SU-DHL-6 (cell line): ENCODE results near the gene ARHGEF28.

Experiments used
- H2AFZ ChIP-seq: fragments of 200-600 bp; sonication (generic); 2 replicates; pipeline ENCODE4 v1.6.1; 2014; ENCODE audit warnings: low read depth, mild to moderate bottlenecking, moderate library complexity, mixed read lengths, antibody characterized with exemption, low read length; ENCODE audit not compliant: severe bottlenecking
- H3F3A ChIP-seq: fragments of 200-600 bp; shearing (Covaris generic); 2 replicates; pipeline ENCODE4 v1.6.0; 2016; ENCODE audit warnings: antibody characterized with exemption, mild to moderate bottlenecking; ENCODE audit not compliant: insufficient read depth
- H3K27ac ChIP-seq: fragments of 200-600 bp; sonication (generic); 2 replicates; pipeline ENCODE4 v1.5.1; 2016; ENCODE audit warnings: low read depth, mild to moderate bottlenecking, low read length, moderate library complexity, mixed read lengths
- H3K27me3 ChIP-seq: fragments of 200-600 bp; sonication (generic), shearing (Covaris generic); 2 replicates; pipeline ENCODE4 v1.6.0; 2014; ENCODE audit warnings: mild to moderate bottlenecking, low read length
- H3K36me3 ChIP-seq: fragments of 200-600 bp; sonication (generic); 2 replicates; pipeline ENCODE4 v1.6.1; 2014; ENCODE audit warnings: mild to moderate bottlenecking, low read length, mixed read lengths
- H3K4me2 ChIP-seq: fragments of 300-600, 200-600 bp; shearing (Covaris generic), sonication (generic); 2 replicates; pipeline ENCODE4 v1.6.0; 2014; ENCODE audit warnings: low read length, low read depth, mild to moderate bottlenecking; ENCODE audit not compliant: poor library complexity, severe bottlenecking
- H3K4me3 ChIP-seq: fragments of 200-600 bp; sonication (generic); 2 replicates; pipeline ENCODE4 v1.5.1; 2014; ENCODE audit warnings: antibody characterized with exemption, low read length, mild to moderate bottlenecking, mixed read lengths; ENCODE audit not compliant: insufficient read depth, poor library complexity, severe bottlenecking
- H3K79me2 ChIP-seq: fragments of 200-600 bp; sonication (generic); 2 replicates; pipeline ENCODE4 v1.6.1; 2014; ENCODE audit warnings: mild to moderate bottlenecking, low read length, moderate library complexity; ENCODE audit not compliant: insufficient read depth
- H3K9ac ChIP-seq: fragments of 200-600 bp; sonication (generic); 2 replicates; pipeline ENCODE4 v1.7.0; 2014; ENCODE audit warnings: mild to moderate bottlenecking, low read length
- H3K9me2 ChIP-seq: fragments of 200-600 bp; sonication (generic); replicated peaks from 2 replicates; pipeline ENCODE4 v1.6.1; 2014; ENCODE audit warnings: low read length; ENCODE audit not compliant: insufficient read depth
- H3K9me3 ChIP-seq: fragments of 200-600 bp; sonication (generic); 2 replicates; pipeline ENCODE4 v1.6.1; 2014; ENCODE audit warnings: low read length, mixed read lengths; ENCODE audit not compliant: insufficient read depth
- H4K20me1 ChIP-seq: fragments of 200-600 bp; sonication (generic); 2 replicates; pipeline ENCODE4 v1.6.1; 2014; ENCODE audit warnings: low read depth, mild to moderate bottlenecking, antibody characterized with exemption, low read length, moderate library complexity, mixed read lengths
- EZH2phosphoT487 ChIP-seq: fragments of 200-600 bp; sonication (generic), shearing (Covaris generic); conservative IDR thresholded peaks from 2 replicates; pipeline ENCODE4 v1.6.1; 2018; ENCODE audit warnings: mild to moderate bottlenecking, antibody characterized with exemption, low read length, moderate library complexity, mixed read lengths
- TF ChIP-seq, protein P1 (sequence below): fragments of 200-600 bp; sonication (generic); IDR thresholded peaks from one replicate; pipeline ENCODE4 v1.5.1; 2017; ENCODE audit warnings: antibody characterized with exemption, mild to moderate bottlenecking, low read length, moderate library complexity; ENCODE audit not compliant: insufficient read depth, poor library complexity, severe bottlenecking

Gene ARHGEF28

GRCh38 chr5:73644385-73644963 lies 18.5 kb downstream of the ARHGEF28 start:
- H3K27me3 ChIP-seq, result no peaks in the 10 kb centered on the region
- no peaks in the 10 kb centered on the region for H3K9me2 ChIP-seq
- no peak overlapping the region for H3K27ac ChIP-seq
- no peaks in the 10 kb centered on the region for H3K79me2 ChIP-seq
- no peaks in the 10 kb centered on the region for H3K9me3 ChIP-seq
- H3K4me2 ChIP-seq, result no peak overlapping the region
- H3F3A ChIP-seq, result no peaks in the 10 kb centered on the region
- H3K4me3 ChIP-seq, result no peak overlapping the region
- H2AFZ ChIP-seq, result no peak overlapping the region
- H4K20me1 ChIP-seq, result no peaks in the 10 kb centered on the region
- no peak overlapping the region for H3K9ac ChIP-seq
- H3K36me3 ChIP-seq, result no peaks in the 10 kb centered on the region
- TF ChIP-seq, protein P1, sequence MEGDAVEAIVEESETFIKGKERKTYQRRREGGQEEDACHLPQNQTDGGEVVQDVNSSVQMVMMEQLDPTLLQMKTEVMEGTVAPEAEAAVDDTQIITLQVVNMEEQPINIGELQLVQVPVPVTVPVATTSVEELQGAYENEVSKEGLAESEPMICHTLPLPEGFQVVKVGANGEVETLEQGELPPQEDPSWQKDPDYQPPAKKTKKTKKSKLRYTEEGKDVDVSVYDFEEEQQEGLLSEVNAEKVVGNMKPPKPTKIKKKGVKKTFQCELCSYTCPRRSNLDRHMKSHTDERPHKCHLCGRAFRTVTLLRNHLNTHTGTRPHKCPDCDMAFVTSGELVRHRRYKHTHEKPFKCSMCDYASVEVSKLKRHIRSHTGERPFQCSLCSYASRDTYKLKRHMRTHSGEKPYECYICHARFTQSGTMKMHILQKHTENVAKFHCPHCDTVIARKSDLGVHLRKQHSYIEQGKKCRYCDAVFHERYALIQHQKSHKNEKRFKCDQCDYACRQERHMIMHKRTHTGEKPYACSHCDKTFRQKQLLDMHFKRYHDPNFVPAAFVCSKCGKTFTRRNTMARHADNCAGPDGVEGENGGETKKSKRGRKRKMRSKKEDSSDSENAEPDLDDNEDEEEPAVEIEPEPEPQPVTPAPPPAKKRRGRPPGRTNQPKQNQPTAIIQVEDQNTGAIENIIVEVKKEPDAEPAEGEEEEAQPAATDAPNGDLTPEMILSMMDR, result no peak
- no peak for TF ChIP-seq EZH2phosphoT487

- TF ChIP-seq, protein P1, result no peak
- no peak for TF ChIP-seq EZH2phosphoT487
- no peaks in the 10 kb centered on the region for H4K20me1 ChIP-seq
- H2AFZ ChIP-seq, result no peak overlapping the region
- H3K4me2 ChIP-seq, result no peak overlapping the region
- H3K9me3 ChIP-seq, result no peaks in the 10 kb centered on the region
- H3F3A ChIP-seq, result no peaks in the 10 kb centered on the region
- H3K4me3 ChIP-seq, result no peak overlapping the region
- no peak overlapping the region for H3K9ac ChIP-seq
- no peaks in the 10 kb centered on the region for H3K79me2 ChIP-seq
- no peaks in the 10 kb centered on the region for H3K36me3 ChIP-seq
- no peaks in the 10 kb centered on the region for H3K9me2 ChIP-seq
- H3K27me3 ChIP-seq, result no peaks in the 10 kb centered on the region
- no peak overlapping the region for H3K27ac ChIP-seq
Observed at GRCh38 chr5:73647721-73648120, 21.7 kb downstream of the ARHGEF28 start.

DNA sequence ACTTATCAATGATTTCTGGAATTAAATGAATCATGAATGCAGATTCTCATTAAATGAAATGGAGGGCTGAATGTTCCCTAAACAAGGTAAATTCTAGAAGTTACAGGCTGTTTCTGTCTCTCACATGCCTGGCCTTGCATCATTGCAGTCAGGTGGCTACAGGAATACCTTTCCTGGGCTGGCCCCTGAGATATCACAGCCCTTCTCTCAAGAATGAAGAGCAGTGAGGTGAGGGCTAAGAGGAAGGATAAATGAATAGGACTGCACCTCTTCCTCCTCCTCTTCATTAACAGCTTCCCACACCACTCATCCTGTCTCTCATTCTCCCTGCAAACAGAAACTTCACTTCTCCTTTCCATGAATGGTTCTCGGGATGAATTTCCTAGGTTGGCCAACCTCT lies 22.5 kb downstream of the ARHGEF28 start:
- Histone ChIP-seq H3K36me3 (no peaks in the 10 kb centered on the region), H3K9me3 (no peaks in the 10 kb centered on the region), H3K27ac (no peak overlapping the region), H3K27me3 (no peaks in the 10 kb centered on the region), H3F3A (no peaks in the 10 kb centered on the region), H2AFZ (no peak overlapping the region), H3K79me2 (no peaks in the 10 kb centered on the region), H3K4me3 (no peak overlapping the region), H3K9ac (no peak overlapping the region), H3K9me2 (no peaks in the 10 kb centered on the region), H4K20me1 (no peaks in the 10 kb centered on the region), H3K4me2 (no peak overlapping the region)
- TF ChIP-seq, protein P1, result no peak
- TF ChIP-seq EZH2phosphoT487, result no peak
